BE2C (cell line): ENCODE results near the gene SLC13A3.

ENCODE experiments used
- DNase-seq: peaks from one replicate; pipeline ENCODE4 v3.0.0-alpha.2; 2020
- H3K27me3 ChIP-seq: fragments of 250-450 bp; sonication (Bioruptor Pico); 2 replicates; pipeline ENCODE4 v1.5.1; 2020; ENCODE audit warnings: mild to moderate bottlenecking
- H3K36me3 ChIP-seq: fragments of 250-450 bp; sonication (Bioruptor Pico); 2 replicates; pipeline ENCODE4 v1.5.1; 2020; ENCODE audit warnings: mild to moderate bottlenecking
- H3K4me1 ChIP-seq: fragments of 250-450 bp; sonication (Bioruptor Pico); 2 replicates; pipeline ENCODE4 v1.5.1; 2020
- H3K4me3 ChIP-seq: 2 replicates; pipeline ENCODE4 v1.5.1; 2011; ENCODE audit warnings: low read depth, low read length
- H3K9me3 ChIP-seq: fragments of 250-450 bp; sonication (Bioruptor Pico); 2 replicates; pipeline ENCODE4 v1.5.1; 2020
- TF ChIP-seq, protein P1 (sequence below): IDR thresholded peaks from 2 replicates; pipeline ENCODE4 v1.5.1; 2012; ENCODE audit warnings: mild to moderate bottlenecking, low read depth, low read length

SLC13A3 gene

DNA sequence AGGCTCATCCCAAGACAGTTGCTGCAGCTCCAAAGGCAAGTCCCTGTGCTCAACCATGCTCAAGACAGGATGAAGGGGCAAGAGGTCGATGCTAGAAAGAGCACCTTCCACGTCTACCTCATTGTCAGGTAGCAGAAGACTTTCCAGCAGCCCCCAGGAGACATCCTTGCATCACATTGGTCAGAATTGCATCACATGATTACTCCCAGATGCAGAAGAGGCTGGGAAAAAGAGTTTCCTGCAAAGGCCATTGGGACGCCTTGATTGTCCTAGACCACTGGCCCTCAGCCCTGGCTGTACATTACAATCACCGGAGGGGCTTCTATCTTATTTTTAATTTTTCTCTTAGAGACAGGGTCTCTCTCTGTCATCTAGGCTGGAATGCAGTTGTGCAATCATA lies 120.6 kb downstream of the SLC13A3 start:
- Histone ChIP-seq H3K9me3 (no peaks in the 10 kb centered on the region; the same call in 1 of the 2 replicates), H3K4me3 (no peak overlapping the region), H3K27me3 (no peaks in the 10 kb centered on the region), H3K36me3 (no peaks in the 10 kb centered on the region), H3K4me1 (no peaks in the 10 kb centered on the region)
- no peak for DNase-seq
- TF ChIP-seq, protein P1, sequence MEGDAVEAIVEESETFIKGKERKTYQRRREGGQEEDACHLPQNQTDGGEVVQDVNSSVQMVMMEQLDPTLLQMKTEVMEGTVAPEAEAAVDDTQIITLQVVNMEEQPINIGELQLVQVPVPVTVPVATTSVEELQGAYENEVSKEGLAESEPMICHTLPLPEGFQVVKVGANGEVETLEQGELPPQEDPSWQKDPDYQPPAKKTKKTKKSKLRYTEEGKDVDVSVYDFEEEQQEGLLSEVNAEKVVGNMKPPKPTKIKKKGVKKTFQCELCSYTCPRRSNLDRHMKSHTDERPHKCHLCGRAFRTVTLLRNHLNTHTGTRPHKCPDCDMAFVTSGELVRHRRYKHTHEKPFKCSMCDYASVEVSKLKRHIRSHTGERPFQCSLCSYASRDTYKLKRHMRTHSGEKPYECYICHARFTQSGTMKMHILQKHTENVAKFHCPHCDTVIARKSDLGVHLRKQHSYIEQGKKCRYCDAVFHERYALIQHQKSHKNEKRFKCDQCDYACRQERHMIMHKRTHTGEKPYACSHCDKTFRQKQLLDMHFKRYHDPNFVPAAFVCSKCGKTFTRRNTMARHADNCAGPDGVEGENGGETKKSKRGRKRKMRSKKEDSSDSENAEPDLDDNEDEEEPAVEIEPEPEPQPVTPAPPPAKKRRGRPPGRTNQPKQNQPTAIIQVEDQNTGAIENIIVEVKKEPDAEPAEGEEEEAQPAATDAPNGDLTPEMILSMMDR = no peak

DNA sequence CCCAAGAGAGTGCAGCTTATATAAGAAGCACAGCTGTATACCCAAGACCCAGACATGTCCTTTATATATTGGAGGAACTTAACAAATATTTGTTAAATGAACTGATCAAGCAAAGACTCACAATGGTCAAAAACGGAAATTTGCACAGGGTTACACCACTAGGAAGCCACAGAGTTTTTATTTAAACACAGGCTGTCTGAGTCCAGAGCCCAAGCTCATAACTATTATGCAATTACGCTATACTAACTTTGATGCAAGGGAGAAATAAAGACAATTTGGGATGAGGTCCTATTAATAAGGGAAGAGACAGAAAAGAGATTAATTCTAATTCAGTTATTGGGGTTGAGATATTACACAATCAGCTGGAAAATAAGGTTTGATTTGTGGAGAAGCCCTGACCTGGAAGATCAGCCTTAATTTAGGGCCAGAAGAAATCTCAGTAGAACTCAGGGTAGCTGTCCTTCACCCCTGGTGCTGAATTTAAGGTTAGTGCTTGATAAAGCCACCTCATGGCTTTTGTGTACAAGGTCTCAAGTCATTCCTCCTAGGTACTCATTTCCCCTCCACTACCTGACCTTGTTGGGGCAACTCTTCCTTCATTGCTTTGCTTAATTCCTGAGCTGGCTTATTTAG lies 127.4 kb downstream of the SLC13A3 start:
- Histone ChIP-seq H3K27me3 (no peaks in the 10 kb centered on the region; the same call in none of the 2 replicates), H3K4me1 (no peaks in the 10 kb centered on the region), H3K36me3 (no peaks in the 10 kb centered on the region), H3K4me3 (no peak overlapping the region), H3K9me3 (no peaks in the 10 kb centered on the region; the same call in 1 of the 2 replicates)
- DNase-seq = no peak
- TF ChIP-seq, protein P1 = no peak

DNA sequence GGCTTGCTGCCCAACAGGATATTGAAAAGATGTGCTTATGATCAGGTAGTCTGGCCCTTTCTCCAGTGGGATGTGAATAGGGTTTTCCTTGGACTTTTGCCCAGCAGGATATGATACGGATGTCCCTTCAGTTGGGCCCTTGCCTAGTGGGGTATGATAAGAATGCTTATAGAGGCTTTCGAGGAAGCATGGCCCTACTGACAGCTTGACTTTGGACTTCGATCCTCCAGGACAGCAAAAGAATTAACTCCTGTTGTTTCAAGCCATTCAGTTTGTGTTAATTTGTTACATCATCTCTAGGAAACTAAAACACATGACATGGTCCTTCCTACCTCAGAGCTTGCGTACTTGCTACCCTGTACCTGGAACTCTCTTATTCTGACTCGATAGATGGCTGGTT lies 128.2 kb downstream of the SLC13A3 start:
- no peak for DNase-seq
- Histone ChIP-seq H3K4me1 (no peaks in the 10 kb centered on the region), H3K4me3 (no peak overlapping the region), H3K9me3 (no peaks in the 10 kb centered on the region), H3K27me3 (no peaks in the 10 kb centered on the region; the same call in none of the 2 replicates), H3K36me3 (no peaks in the 10 kb centered on the region)
- TF ChIP-seq, protein P1 = no peak

DNA sequence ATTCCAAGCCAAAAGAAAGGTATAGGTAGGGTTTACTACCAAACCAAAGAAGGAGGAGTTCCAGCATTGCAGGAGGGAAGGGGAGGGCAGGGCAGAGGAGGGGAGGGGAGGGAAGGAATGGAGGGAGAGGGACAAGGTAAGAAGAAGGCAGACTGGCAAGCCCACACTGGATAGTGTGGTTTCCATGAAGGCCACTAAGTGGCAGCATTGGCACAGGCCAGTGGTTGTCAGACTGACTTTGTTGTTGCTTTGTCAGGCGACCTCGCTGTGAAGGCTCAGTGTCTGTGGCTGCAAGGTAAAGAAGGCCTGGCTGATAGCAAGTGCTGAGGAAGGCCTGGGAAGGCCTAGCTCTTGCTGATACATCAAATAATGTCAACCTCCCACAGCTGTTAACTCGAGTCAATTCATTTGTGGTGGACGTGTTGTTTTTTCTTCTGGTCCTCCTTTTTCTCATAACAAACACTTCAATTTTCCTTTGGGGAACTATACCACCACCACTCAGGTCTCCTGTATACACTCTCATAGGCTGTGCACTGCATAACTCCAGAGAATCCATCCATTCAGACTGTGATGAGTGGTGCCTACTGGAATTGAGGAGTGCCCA lies 130.2 kb downstream of the SLC13A3 start:
- Histone ChIP-seq H3K4me3 (no peak overlapping the region), H3K4me1 (no peaks in the 10 kb centered on the region), H3K36me3 (no peaks in the 10 kb centered on the region), H3K9me3 (no peaks in the 10 kb centered on the region), H3K27me3 (peaks cover 3% of the 10 kb centered on the region)
- peak; percentile 63 for DNase-seq
- TF ChIP-seq, protein P1 = peak; percentile 85

GRCh38 chr20:46520540-46520939 lies 130.7 kb downstream of the SLC13A3 start:
- H3K4me3 ChIP-seq = no peak overlapping the region
- H3K27me3 ChIP-seq = peaks cover 3% of the 10 kb centered on the region
- H3K36me3 ChIP-seq = no peaks in the 10 kb centered on the region
- no peaks in the 10 kb centered on the region for H3K9me3 ChIP-seq
- no peak for DNase-seq
- TF ChIP-seq, protein P1 = no peak
- H3K4me1 ChIP-seq = no peaks in the 10 kb centered on the region

- Histone ChIP-seq H3K4me1 (no peaks in the 10 kb centered on the region), H3K4me3 (no peak overlapping the region), H3K36me3 (no peaks in the 10 kb centered on the region), H3K9me3 (no peaks in the 10 kb centered on the region), H3K27me3 (peaks cover 3% of the 10 kb centered on the region)
- DNase-seq = no peak
- TF ChIP-seq, protein P1 = no peak
Observed at GRCh38 chr20:46519471-46520068, 131.7 kb downstream of the SLC13A3 start.
